Keratinocyte (primary cell): ENCODE data around the gene ANAPC10. TPM values are rescaled to one million over a fixed set of nuclear protein-coding genes. Genes with fewer than 3 reads are reported as not detected.

Experiments
- DNase-seq: peaks from one replicate; pipeline ENCODE4 v3.0.0-alpha.2; 2011; ENCODE audit warnings: low read depth, missing footprints, low spot score
- FAIRE-seq: peaks from 2 replicates; lab custom pipeline; 2011; peaks lifted over from hg19 to GRCh38; lab: Jason Lieb, UNC
- H2AFZ ChIP-seq: 2 replicates; pipeline ENCODE4 v1.6.0; 2012; ENCODE audit warnings: low read length, control low read depth, inconsistent platforms; ENCODE audit not compliant: control insufficient read depth
- H3K27ac ChIP-seq: 2 replicates; pipeline ENCODE4 v1.5.1; 2011; ENCODE audit warnings: low read length; ENCODE audit not compliant: control insufficient read depth, insufficient read depth
- H3K27me3 ChIP-seq: 3 replicates; pipeline ENCODE4 v1.6.0; 2011; ENCODE audit warnings: low read length; ENCODE audit not compliant: control insufficient read depth, insufficient read depth; ENCODE audit errors: extremely low read depth
- H3K36me3 ChIP-seq, 2 experiments: 2 replicates in 1 of 2; 3 replicates in 1 of 2; pipeline ENCODE4 v1.5.1; 2011; ENCODE audit warnings: low read length in 2 of 2, mild to moderate bottlenecking in 1 of 2; ENCODE audit not compliant: control insufficient read depth in 2 of 2, insufficient read depth in 2 of 2; ENCODE audit errors: extremely low read depth in 1 of 2
- H3K4me1 ChIP-seq: 3 replicates; pipeline ENCODE4 v1.5.1; 2011; ENCODE audit warnings: low read length; ENCODE audit not compliant: control insufficient read depth, insufficient read depth; ENCODE audit errors: extremely low read depth
- H3K4me2 ChIP-seq: 3 replicates; pipeline ENCODE4 v1.6.0; 2011; ENCODE audit warnings: low read depth, low read length; ENCODE audit not compliant: control insufficient read depth, insufficient read depth; ENCODE audit errors: extremely low read depth
- H3K4me3 ChIP-seq, 3 experiments: fragments of 200-600 bp in 1 of 3; sonication (generic) in 1 of 3; 2 replicates in 2 of 3; 3 replicates in 1 of 3; pipeline ENCODE4 v1.5.1; 2011 to 2016; ENCODE audit warnings: low read length in 3 of 3, mild to moderate bottlenecking in 3 of 3, control low read depth in 2 of 3, inconsistent platforms in 1 of 3, low read depth in 1 of 3, mixed read lengths in 1 of 3, mixed run types in 1 of 3, moderate library complexity in 1 of 3; ENCODE audit not compliant: control insufficient read depth in 2 of 3, insufficient read depth in 2 of 3; ENCODE audit errors: extremely low read depth in 1 of 3
- H3K79me2 ChIP-seq: 2 replicates; pipeline ENCODE4 v1.6.0; 2012; ENCODE audit warnings: low read length; ENCODE audit not compliant: control insufficient read depth, insufficient read depth
- H3K9ac ChIP-seq: 3 replicates; pipeline ENCODE4 v1.6.0; 2011; ENCODE audit warnings: low read length; ENCODE audit not compliant: control insufficient read depth, insufficient read depth; ENCODE audit errors: extremely low read depth
- H3K9me1 ChIP-seq: 3 replicates; pipeline ENCODE4 v1.6.0; 2011; ENCODE audit warnings: low read length; ENCODE audit not compliant: control insufficient read depth, insufficient read depth; ENCODE audit errors: extremely low read depth
- H3K9me3 ChIP-seq: 2 replicates; pipeline ENCODE4 v1.5.1; 2012; ENCODE audit warnings: low read depth, low read length; ENCODE audit not compliant: control insufficient read depth
- H4K20me1 ChIP-seq: 3 replicates; pipeline ENCODE4 v1.6.0; 2011; ENCODE audit warnings: low read length; ENCODE audit not compliant: control insufficient read depth, insufficient read depth; ENCODE audit errors: extremely low read depth
- EZH2 ChIP-seq: IDR thresholded peaks from one replicate; pipeline ENCODE4 v1.6.1; 2012; ENCODE audit warnings: inconsistent platforms, mild to moderate bottlenecking, low read length, moderate library complexity
- dilution Hi-C: fragments of 300-500 bp; cut with MboI; formaldehyde crosslinking; loops from one replicate; pipeline ENCODE4 v1.7.0; 2020; ENCODE audit warnings: low sequenced_read_pairs; ENCODE audit not compliant: extremely low pct_ligation_motif_present
- polyA plus RNA-seq, 5 experiments: library from polyadenylated mRNA; depleted of rRNA in 3 of 5; stranded (reverse) in 3 of 5; stranded (forward) in 1 of 5; unstranded in 1 of 5; fragments of >200 nt; gene quantifications; 1 replicate in 1 of 5; 2 replicates in 3 of 5; 3 replicates in 1 of 5; pipeline versions ENCODE4 v1.2.1 to v1.2.3, GENCODE V29; 2011 to 2012; ENCODE audit warnings: missing spikeins in 2 of 5, low read depth in 1 of 5, low replicate concordance in 1 of 5
- TF ChIP-seq, protein P1 (sequence below), 3 experiments: IDR thresholded peaks in 1 of 3; conservative IDR thresholded peaks in 1 of 3; optimal IDR thresholded peaks in 1 of 3; 2 replicates in 2 of 3; 3 replicates in 1 of 3; pipeline versions ENCODE3 to v1.5.1; 2011; ENCODE audit warnings: low read length in 3 of 3, mild to moderate bottlenecking in 3 of 3, moderate library complexity in 2 of 3, control low read depth in 1 of 3, inconsistent platforms in 1 of 3; ENCODE audit not compliant: insufficient read depth in 2 of 3; ENCODE audit errors: extremely low read depth in 1 of 3

The ANAPC10 gene
- polyA plus RNA-seq, 1 donor (not counting 4 experiments of a cell fraction or from before 2014, with no cell fraction given), result 34.3 TPM

DNA sequence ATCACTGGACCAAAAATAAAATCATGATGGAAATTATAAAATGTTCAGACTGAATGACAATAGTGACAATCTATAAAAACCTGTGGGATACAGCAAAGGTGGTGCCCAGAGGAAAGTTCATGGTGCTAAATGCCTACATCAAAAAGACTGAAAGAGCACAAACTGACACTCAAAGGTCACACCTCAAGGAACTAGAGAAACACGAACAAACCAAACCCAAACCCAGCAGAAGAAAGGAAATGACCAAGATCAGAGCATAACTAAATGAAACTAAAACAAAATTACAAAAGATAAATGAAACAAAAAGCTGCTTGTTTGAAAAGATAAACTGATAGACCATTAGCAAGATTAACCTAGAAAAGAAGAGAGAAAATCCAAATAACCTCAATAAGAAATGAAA lies 78.7 kb downstream of the ANAPC10 start:
- Histone ChIP-seq H4K20me1 (no peaks in the 10 kb centered on the region), H3K4me3 (no peak overlapping the region), H3K4me1 (no peaks in the 10 kb centered on the region), H3K4me2 (no peak overlapping the region), H3K36me3 (no peaks in the 10 kb centered on the region), H3K9me3 (no peaks in the 10 kb centered on the region), H3K9me1 (no peaks in the 10 kb centered on the region), H2AFZ (no peak overlapping the region), H3K79me2 (no peaks in the 10 kb centered on the region), H3K9ac (no peak overlapping the region), H3K27me3 (no peaks in the 10 kb centered on the region), H3K27ac (no peak overlapping the region)
- FAIRE-seq (no peak), DNase-seq (no peak)
- TF ChIP-seq, protein P1, sequence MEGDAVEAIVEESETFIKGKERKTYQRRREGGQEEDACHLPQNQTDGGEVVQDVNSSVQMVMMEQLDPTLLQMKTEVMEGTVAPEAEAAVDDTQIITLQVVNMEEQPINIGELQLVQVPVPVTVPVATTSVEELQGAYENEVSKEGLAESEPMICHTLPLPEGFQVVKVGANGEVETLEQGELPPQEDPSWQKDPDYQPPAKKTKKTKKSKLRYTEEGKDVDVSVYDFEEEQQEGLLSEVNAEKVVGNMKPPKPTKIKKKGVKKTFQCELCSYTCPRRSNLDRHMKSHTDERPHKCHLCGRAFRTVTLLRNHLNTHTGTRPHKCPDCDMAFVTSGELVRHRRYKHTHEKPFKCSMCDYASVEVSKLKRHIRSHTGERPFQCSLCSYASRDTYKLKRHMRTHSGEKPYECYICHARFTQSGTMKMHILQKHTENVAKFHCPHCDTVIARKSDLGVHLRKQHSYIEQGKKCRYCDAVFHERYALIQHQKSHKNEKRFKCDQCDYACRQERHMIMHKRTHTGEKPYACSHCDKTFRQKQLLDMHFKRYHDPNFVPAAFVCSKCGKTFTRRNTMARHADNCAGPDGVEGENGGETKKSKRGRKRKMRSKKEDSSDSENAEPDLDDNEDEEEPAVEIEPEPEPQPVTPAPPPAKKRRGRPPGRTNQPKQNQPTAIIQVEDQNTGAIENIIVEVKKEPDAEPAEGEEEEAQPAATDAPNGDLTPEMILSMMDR (optimal IDR thresholded peaks at IDR 0.05 in 1 of 3, IDR thresholded peaks at IDR 0.05 in 1 of 3, conservative IDR thresholded peaks at IDR 0.05 in 1 of 3; ENCODE audit: extremely low read depth in 1 of 3, insufficient read depth in 2 of 3, low read length in 3 of 3), result no peak
- TF ChIP-seq EZH2, result no peak
- dilution Hi-C loops, result no loop called here

- FAIRE-seq, result no peak
- peaks cover 9% of the 10 kb centered on the region for H3K4me1 ChIP-seq
These were observed 83.6 kb downstream of the ANAPC10 start for GRCh38 chr4:145014365-145014764.

More at GRCh38 chr4:145014365-145014764, 83.6 kb downstream of the ANAPC10 start:
- no peak overlapping the region for H3K4me3 ChIP-seq
- no peaks in the 10 kb centered on the region for H4K20me1 ChIP-seq
- dilution Hi-C loops, result no loop called here
- H3K9ac ChIP-seq, result no peak overlapping the region
- no peak overlapping the region for H3K27ac ChIP-seq
- H3K4me2 ChIP-seq, result no peak overlapping the region
- no peak overlapping the region for H2AFZ ChIP-seq
- TF ChIP-seq, protein P1 (optimal IDR thresholded peaks at IDR 0.05 in 1 of 3, IDR thresholded peaks at IDR 0.05 in 1 of 3, conservative IDR thresholded peaks at IDR 0.05 in 1 of 3; ENCODE audit: extremely low read depth in 1 of 3, insufficient read depth in 2 of 3, low read length in 3 of 3), result no peak
- TF ChIP-seq EZH2, result no peak
- H3K9me1 ChIP-seq, result no peaks in the 10 kb centered on the region
- peaks cover 2% of the 10 kb centered on the region for H3K79me2 ChIP-seq
- no peak for DNase-seq
- no peaks in the 10 kb centered on the region for H3K27me3 ChIP-seq
- H3K9me3 ChIP-seq, result no peaks in the 10 kb centered on the region
- no peaks in the 10 kb centered on the region for H3K36me3 ChIP-seq
